NCI-H146 treated with DMSO at 0.1 percent for 48 hours (cell line): Measurements from ENCODE around the gene GABARAP.

Source experiments
- DNase-seq: peaks from one replicate; lab custom pipeline; 2025; ENCODE audit not compliant: unreplicated experiment; lab: John Stamatoyannopoulos, UW

The GABARAP gene

GRCh38 chr17:7241783-7242716 lies at the start of gene GABARAP:
Gene GABARAP (minus strand): TSS chr17:7242449. CDS start chr17:7242330, 119 bp downstream.
- peak; percentile 71 for DNase-seq

GRCh38 chr17:7290685-7291084 lies 48.4 kb upstream of the GABARAP start:
- DNase-seq: no peak

- DNase-seq: no peak
Observed at GRCh38 chr17:7290166-7290565, 47.9 kb upstream of the GABARAP start.

- no peak for DNase-seq
Observed at GRCh38 chr17:7289256-7290032, 47.2 kb upstream of the GABARAP start.

- no peak for DNase-seq
Observed at GRCh38 chr17:7285679-7286078, 43.4 kb upstream of the GABARAP start.

- no peak for DNase-seq
Observed at GRCh38 chr17:7284911-7285310, 42.7 kb upstream of the GABARAP start.

GRCh38 chr17:7283471-7284216 lies 41.4 kb upstream of the GABARAP start:
- DNase-seq: no peak

- DNase-seq: no peak
Observed at GRCh38 chr17:7282752-7283321, 40.6 kb upstream of the GABARAP start.

GRCh38 chr17:7281953-7282751 lies 39.9 kb upstream of the GABARAP start:
- DNase-seq: no peak

GRCh38 chr17:7281074-7281952 lies 39.1 kb upstream of the GABARAP start, which contains the start of gene SLC2A4:
Gene SLC2A4 (plus strand): TSS chr17:7281718. CDS start chr17:7281935, 217 bp downstream.
- peak; percentile 43 for DNase-seq

- DNase-seq: peak; percentile 78
Observed at GRCh38 chr17:7280519-7281073, 38.3 kb upstream of the GABARAP start.

GRCh38 chr17:7279448-7279847 lies 37.2 kb upstream of the GABARAP start:
- DNase-seq: no peak

GRCh38 chr17:7266784-7267183 lies 24.5 kb upstream of the GABARAP start:
- no peak for DNase-seq

- no peak for DNase-seq
Observed at GRCh38 chr17:7263801-7264078, 21.5 kb upstream of the GABARAP start.

GRCh38 chr17:7262935-7263800 lies 20.9 kb upstream of the GABARAP start:
- DNase-seq: peak; percentile 19

GRCh38 chr17:7262192-7262934 lies 20.1 kb upstream of the GABARAP start, which contains the start of gene CLDN7:
Gene CLDN7 (minus strand): TSS chr17:7262478. CDS start chr17:7262043, 435 bp downstream.
- peak; percentile 63 for DNase-seq
